ENCODE data around the gene LPP. TPM values are rescaled to one million over a fixed set of nuclear protein-coding genes. Genes with fewer than 3 reads are reported as not detected.

Gene LPP
- polyA plus RNA-seq, 3 donors, result 14.1 to 23.2 (median 15.3) TPM

DNA sequence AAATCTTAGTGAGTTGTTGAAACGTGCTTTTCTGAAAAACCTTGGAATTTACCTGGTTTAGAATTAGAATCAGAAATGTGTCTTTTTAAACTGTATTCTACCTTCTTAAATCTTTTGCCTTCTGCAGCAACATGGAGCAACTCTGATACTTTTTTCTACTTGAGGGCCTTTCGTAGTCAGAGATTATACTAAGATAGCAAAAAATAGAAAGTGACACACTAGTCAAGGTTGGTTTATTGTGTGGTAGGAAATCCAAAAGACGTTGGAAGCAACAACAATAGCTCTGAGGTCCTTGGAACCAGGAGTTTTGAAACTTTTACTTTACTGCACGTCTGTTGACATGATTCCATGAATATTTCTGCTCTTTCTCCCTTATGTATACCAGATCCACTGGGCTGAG, 294.9 kb downstream of the LPP start:
- Mint-ChIP-seq H3K4me1 (peaks cover 15% of the 10 kb centered on the region), H3K9me3 (peaks cover 0 to 6% (median 0%) of the 10 kb centered on the region in 7 donors), H3K36me3 (peaks cover 9 to 16% of the 10 kb centered on the region in 2 donors), H3K27ac (no peak overlapping the region), H3K4me3 (no peak overlapping the region), H3K27me3 (ENCODE audit: low read depth in 3 of 3) (peaks cover 0 to 4% (median 0%) of the 10 kb centered on the region in 3 donors)
- Histone ChIP-seq H2AFZ (ENCODE audit: insufficient read depth, low read depth, low read length, poor library complexity, severe bottlenecking) (no peak overlapping the region), H3K27ac (ENCODE audit: low read depth in 1 of 2, low read length in 2 of 2) (no peak overlapping the region), H3K27me3 (ENCODE audit: control insufficient read depth in 2 of 2, insufficient read depth in 2 of 2, low read length in 2 of 2) (no peaks in the 10 kb centered on the region), H3K9ac (ENCODE audit: insufficient read depth, low read length, poor library complexity, severe bottlenecking) (no peak overlapping the region), H3K9me3 (replicated peaks in 1 of 2; ENCODE audit: control insufficient read depth in 1 of 2, insufficient read depth in 1 of 2, low read length in 2 of 2) (no peaks in the 10 kb centered on the region), H3K4me3 (replicated peaks in 1 of 3; ENCODE audit: low read depth in 2 of 3, low read length in 3 of 3) (no peak overlapping the region), H4K20me1 (ENCODE audit: insufficient read depth, low read length) (no peaks in the 10 kb centered on the region), H3K4me2 (replicated peaks; ENCODE audit: extremely low read depth, low read length, poor library complexity, severe bottlenecking) (no peak overlapping the region), H3K79me2 (ENCODE audit: insufficient read depth, low read length) (no peaks in the 10 kb centered on the region), H3K4me1 (ENCODE audit: control insufficient read depth in 1 of 2, insufficient read depth in 2 of 2, low read length in 2 of 2) (peaks cover 0 to 5% of the 10 kb centered on the region in 2 donors), H3K36me3 (replicated peaks in 1 of 2; ENCODE audit: control insufficient read depth in 1 of 2, insufficient read depth in 2 of 2, low read length in 2 of 2) (no peaks in the 10 kb centered on the region)
- no peak for DNase-seq
- 100% methylated on average over 1 of the region's 4 CpGs for WGBS (ENCODE audit: insufficient coverage)
- intact Hi-C loops (cut with micrococcal nuclease), result no loop called here
- TF ChIP-seq, protein P1, sequence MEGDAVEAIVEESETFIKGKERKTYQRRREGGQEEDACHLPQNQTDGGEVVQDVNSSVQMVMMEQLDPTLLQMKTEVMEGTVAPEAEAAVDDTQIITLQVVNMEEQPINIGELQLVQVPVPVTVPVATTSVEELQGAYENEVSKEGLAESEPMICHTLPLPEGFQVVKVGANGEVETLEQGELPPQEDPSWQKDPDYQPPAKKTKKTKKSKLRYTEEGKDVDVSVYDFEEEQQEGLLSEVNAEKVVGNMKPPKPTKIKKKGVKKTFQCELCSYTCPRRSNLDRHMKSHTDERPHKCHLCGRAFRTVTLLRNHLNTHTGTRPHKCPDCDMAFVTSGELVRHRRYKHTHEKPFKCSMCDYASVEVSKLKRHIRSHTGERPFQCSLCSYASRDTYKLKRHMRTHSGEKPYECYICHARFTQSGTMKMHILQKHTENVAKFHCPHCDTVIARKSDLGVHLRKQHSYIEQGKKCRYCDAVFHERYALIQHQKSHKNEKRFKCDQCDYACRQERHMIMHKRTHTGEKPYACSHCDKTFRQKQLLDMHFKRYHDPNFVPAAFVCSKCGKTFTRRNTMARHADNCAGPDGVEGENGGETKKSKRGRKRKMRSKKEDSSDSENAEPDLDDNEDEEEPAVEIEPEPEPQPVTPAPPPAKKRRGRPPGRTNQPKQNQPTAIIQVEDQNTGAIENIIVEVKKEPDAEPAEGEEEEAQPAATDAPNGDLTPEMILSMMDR (IDR thresholded peaks at IDR 0.05), result no peak

DNA sequence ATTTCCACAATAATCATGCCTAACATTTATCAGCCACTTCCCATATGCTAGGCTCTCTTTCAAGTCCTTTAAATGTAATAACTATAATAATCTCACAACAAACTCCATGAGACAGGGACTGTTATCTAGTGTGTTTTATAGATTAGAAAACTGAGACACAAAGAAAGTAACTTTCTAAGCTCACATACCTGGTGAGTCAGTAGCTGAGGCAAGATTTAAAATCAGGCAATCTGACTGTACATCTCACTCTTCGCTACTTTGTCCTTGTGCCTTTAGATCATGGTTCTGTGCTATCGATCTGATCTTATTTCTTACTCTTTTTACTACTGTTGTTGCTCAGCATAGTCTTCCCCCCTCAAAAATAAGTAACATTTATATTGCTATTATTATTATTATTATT, 295.5 kb downstream of the LPP start:
- H3K4me3 ChIP-seq (replicated peaks in 1 of 3; ENCODE audit: low read depth in 2 of 3, low read length in 3 of 3), result no peak overlapping the region
- Mint-ChIP-seq H3K27ac (no peak overlapping the region), H3K9me3 (peaks cover 0 to 6% (median 0%) of the 10 kb centered on the region in 7 donors), H3K4me3 (no peak overlapping the region), H3K4me1 (peaks cover 15% of the 10 kb centered on the region), H3K27me3 (ENCODE audit: low read depth in 3 of 3) (peaks cover 0 to 4% (median 0%) of the 10 kb centered on the region in 3 donors), H3K36me3 (peaks cover 9 to 15% of the 10 kb centered on the region in 2 donors)
- no peaks in the 10 kb centered on the region for H3K36me3 ChIP-seq (replicated peaks in 1 of 2; ENCODE audit: control insufficient read depth in 1 of 2, insufficient read depth in 2 of 2, low read length in 2 of 2)
- no peaks in the 10 kb centered on the region for H4K20me1 ChIP-seq (ENCODE audit: insufficient read depth, low read length)
- peaks cover 0 to 5% of the 10 kb centered on the region in 2 donors for H3K4me1 ChIP-seq (ENCODE audit: control insufficient read depth in 1 of 2, insufficient read depth in 2 of 2, low read length in 2 of 2)
- H3K27me3 ChIP-seq (ENCODE audit: control insufficient read depth in 2 of 2, insufficient read depth in 2 of 2, low read length in 2 of 2), result no peaks in the 10 kb centered on the region
- intact Hi-C loops (cut with micrococcal nuclease), result no loop called here
- no peak for DNase-seq
- no peaks in the 10 kb centered on the region for H3K79me2 ChIP-seq (ENCODE audit: insufficient read depth, low read length)
- H3K4me2 ChIP-seq (replicated peaks; ENCODE audit: extremely low read depth, low read length, poor library complexity, severe bottlenecking), result no peak overlapping the region
- WGBS (ENCODE audit: insufficient coverage), result no CpG with 5 or more reads among the region's 2 CpGs
- TF ChIP-seq, protein P1 (IDR thresholded peaks at IDR 0.05), result no peak
- no peak overlapping the region for H3K9ac ChIP-seq (ENCODE audit: insufficient read depth, low read length, poor library complexity, severe bottlenecking)
- no peak overlapping the region for H2AFZ ChIP-seq (ENCODE audit: insufficient read depth, low read depth, low read length, poor library complexity, severe bottlenecking)
- no peak overlapping the region for H3K27ac ChIP-seq (ENCODE audit: low read depth in 1 of 2, low read length in 2 of 2)
- no peaks in the 10 kb centered on the region for H3K9me3 ChIP-seq (replicated peaks in 1 of 2; ENCODE audit: control insufficient read depth in 1 of 2, insufficient read depth in 1 of 2, low read length in 2 of 2)

Data from CD14-positive monocyte (primary cell).